HG02840 (cell line): ENCODE data around the gene PPFIA3.
"Not testable (repeated sequence)": the region's sequence is repeated elsewhere in the genome, so short reads cannot be mapped to it uniquely, and the experiment has no call there.

Source experiments
- ATAC-seq: cut with Tn5 transposase; IDR thresholded peaks from one replicate; pipeline ENCODE4 v1.9.1; 2021; ENCODE audit warnings: mild to moderate bottlenecking, moderate library complexity, moderate number of reproducible peaks; ENCODE audit not compliant: unreplicated experiment, low FRiP score

Gene PPFIA3

DNA sequence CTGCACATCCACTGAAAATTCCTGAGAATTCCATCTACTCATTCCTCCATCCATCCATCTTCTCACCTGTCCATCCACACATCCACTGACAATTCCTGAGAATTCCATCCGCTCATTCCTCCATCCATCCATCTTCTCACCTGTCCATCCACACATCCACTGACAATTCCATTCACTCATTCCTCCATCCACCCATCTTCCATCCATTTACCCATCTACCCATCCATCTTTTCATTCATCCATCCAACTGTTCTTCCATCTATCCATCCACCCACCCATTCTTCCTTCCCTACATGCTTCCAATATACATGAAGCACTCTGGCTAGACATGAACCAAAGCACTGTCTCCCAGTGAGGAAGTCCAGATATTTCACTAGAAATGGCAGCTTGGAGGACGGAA lies 53.9 kb downstream of the PPFIA3 start:
- no peak for ATAC-seq

DNA sequence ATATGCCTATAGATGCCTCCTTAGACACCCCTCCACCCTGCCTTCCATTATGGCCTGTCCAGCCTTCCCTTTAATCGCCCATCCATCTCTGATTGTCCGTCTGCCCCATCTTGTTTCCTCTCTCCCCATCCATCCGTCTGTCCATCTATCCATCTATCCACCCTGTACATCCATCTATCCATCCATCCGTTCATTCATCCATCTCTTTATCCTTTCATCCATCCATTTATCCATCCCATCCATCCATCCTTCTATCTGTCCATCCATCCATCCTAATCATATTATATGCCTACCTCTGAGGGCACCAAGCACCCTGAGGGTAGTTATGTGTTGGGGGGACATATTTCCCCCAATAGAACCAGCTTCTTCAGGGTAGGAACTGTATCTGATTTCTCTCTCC lies 61.3 kb downstream of the PPFIA3 start:
- ATAC-seq, result no peak

DNA sequence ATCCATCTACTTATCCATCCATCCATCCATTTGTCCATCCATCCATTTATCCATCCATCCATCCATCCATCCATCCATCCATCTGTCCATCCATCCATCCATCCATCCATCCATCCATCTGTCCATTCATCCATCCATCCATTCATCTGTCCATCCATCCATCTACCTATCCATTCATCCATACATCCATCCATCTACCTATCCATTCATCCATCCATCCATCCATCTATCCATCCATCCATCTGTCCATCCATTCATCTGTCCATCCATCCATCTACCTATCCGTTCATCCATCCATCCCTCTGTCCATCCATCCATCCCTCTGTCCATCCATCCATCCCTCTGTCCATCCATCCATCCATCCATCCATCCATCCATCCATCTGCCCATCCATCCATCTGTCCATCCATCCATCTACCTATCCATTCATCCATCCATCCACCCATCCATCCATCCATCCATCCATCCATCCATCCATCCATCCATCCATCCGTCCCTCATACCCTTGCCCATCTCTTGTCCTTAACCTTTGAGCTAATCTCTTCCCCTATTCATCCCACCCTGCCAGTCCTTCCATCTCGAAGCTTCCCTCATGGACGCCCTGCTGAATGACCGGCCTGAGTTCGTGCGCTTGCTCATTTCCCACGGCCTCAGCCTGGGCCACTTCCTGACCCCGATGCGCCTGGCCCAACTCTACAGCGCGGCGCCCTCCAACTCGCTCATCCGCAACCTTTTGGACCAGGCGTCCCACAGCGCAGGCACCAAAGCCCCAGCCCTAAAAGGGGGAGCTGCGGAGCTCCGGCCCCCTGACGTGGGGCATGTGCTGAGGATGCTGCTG lies 62.9 kb downstream of the PPFIA3 start:
- ATAC-seq, result not testable (repeated sequence)

DNA sequence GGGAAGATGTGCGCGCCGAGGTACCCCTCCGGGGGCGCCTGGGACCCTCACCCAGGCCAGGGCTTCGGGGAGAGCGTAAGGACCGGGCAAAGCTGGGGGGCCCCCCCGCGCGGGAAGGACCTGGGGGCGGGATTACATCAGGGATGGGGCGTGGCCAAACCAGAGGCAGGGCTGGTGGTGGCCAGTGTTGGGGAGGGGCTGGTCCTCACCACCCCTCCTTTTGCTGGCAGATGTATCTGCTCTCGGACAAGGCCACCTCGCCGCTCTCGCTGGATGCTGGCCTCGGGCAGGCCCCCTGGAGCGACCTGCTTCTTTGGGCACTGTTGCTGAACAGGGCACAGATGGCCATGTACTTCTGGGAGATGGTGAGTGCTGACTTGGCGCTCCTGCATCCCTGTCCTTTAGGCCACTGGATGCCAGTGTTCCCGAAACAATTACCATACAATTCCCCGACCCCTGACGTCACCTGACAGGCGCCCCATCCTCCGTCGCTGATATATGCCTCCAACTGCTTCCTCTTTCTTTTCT lies 63.6 kb downstream of the PPFIA3 start:
- ATAC-seq, result no peak

DNA sequence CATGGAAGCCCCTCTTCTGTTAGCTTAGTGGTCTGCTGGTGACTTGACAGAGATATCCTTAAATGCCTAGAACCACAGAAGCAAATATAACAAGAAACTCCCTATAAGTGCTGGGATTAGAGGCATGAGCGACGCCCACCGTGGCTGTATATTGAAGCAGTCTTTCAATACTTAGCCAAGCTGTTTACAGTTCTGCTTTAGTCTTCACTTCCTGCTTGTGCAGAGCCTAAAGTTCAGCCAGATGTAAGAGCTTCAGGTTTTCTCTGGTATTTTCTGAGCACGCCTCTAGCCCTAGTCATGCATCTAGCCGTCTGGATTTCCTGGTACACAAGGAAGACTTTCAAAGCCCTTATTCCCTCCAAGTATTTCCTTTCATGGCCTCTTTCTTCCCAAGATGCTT lies 66.8 kb downstream of the PPFIA3 start:
- ATAC-seq, result no peak

DNA sequence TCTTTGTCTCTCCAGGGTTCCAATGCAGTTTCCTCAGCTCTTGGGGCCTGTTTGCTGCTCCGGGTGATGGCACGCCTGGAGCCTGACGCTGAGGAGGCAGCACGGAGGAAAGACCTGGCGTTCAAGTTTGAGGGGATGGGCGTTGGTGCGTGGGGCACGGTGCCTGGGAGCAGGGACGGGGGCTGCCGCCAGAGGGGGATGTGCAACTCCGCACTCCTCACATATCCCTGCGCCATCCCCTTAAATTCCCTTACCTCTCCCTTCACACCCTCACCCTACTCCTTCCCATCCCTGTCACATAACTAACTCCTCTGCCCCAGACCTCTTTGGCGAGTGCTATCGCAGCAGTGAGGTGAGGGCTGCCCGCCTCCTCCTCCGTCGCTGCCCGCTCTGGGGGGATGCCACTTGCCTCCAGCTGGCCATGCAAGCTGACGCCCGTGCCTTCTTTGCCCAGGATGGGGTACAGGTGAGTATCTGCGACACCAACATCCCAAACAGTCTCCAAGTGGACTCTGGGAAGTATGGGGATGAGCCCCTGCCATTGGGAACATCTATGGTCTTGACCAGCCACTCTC lies 69.4 kb downstream of the PPFIA3 start:
- ATAC-seq, result no peak

DNA sequence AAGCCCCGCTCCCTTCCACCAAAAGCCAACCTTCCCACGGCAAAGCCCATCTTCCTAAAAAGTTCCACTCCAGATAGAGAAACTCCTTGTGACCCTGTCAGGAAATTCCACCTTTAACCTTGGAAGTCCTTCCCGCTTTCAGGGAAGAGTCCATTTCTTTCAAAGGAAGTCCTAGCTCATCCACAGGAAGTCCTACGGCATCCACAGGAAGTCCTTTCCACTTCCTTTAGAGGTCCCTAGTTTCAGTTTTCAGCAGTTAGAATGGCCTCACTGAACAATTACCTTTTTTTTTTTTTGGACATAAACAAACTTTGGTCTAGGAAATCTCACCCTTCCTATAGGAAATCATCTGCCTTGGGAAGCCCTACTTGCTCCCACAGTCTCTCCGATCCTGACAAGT lies 69.9 kb downstream of the PPFIA3 start:
- ATAC-seq, result no peak

DNA sequence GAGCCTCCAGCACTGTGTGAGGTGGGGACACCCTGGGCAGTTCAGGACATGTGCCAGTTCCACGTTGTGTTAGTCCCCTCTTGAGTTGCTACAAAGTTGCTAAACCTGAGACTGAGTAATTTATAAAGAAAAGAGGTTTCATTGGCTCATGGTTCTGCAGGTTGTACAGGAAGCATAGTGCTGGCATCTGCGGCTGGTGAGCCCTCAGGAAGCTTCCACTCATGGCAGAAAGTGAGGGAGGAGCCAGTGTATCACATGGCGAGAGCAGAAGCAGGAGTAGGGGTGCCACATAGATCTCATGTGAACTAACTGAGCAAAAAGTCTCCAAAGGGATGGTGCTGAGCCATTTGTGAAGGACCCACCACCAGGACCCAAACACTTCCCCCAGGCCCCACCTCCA lies 71.4 kb downstream of the PPFIA3 start:
- no peak for ATAC-seq

DNA sequence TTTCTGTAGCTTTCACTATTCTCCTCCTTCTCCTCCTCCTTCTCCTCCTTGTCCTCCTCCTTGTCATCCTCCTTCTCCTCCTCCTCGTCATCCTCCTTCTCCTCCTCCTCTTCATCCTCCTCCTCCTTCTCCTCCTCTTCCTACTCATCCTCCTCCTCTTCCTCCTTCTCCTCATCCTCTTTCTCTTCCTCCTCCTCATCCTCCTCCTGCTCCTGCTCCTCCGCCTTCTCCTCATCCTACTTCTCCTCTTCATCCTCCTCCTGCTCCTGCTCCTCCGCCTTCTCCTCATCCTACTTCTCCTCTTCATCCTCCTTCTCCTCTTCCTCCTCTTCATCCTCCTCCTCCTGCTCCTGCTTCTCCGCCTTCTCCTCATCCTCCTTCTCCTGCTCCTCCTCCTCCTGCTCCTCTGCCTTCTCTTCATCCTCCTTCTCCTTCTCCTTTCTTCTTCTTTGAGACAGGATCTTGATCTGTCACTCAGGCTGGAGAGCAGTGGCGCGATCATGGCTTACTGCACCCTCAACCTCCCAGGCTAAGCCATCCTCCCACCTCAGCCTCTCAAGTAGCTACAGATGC lies 74.6 kb downstream of the PPFIA3 start:
- no peak for ATAC-seq

DNA sequence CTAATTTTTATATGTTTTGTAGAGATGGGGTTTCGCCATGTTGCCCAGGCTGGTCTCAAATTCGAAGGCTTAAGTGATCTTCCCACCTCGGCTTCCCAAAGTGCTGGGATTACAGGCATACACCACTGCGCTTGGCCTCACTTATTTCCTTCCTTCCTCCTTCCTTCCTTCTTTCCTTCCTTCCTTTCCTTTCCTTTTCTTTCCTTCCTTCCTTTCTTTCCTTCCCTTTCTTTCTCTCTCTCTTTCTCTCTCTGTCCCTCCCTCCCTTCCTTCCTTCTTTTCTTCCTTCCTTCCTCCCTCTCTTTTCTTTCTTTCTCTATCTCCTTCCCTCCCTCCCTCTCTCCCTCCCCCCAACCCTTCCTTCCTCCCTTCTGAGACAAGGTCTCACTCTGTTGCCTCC lies 75.1 kb downstream of the PPFIA3 start:
- no peak for ATAC-seq

DNA sequence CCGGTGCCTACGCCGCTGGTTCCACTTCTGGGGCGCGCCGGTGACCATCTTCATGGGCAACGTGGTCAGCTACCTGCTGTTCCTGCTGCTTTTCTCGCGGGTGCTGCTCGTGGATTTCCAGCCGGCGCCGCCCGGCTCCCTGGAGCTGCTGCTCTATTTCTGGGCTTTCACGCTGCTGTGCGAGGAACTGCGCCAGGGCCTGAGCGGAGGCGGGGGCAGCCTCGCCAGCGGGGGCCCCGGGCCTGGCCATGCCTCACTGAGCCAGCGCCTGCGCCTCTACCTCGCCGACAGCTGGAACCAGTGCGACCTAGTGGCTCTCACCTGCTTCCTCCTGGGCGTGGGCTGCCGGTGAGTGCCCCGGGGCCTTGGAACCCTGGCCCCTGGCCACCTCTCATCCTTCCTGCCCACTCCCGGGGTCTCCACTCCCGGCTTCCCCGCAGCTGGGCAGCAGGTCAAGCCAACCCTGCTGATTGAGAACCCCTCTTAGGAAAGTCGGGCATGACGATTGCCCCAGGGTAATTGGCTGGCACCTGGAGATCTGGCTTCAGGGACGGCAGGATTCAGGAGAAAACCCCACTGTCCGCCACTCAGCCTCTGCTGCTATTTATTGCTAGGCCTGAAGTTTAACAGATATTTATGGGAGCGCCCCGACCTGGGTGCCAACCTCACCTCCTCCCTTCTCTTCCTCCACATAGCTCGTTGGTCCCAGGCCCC lies 77.3 kb downstream of the PPFIA3 start:
- ATAC-seq, result no peak

DNA sequence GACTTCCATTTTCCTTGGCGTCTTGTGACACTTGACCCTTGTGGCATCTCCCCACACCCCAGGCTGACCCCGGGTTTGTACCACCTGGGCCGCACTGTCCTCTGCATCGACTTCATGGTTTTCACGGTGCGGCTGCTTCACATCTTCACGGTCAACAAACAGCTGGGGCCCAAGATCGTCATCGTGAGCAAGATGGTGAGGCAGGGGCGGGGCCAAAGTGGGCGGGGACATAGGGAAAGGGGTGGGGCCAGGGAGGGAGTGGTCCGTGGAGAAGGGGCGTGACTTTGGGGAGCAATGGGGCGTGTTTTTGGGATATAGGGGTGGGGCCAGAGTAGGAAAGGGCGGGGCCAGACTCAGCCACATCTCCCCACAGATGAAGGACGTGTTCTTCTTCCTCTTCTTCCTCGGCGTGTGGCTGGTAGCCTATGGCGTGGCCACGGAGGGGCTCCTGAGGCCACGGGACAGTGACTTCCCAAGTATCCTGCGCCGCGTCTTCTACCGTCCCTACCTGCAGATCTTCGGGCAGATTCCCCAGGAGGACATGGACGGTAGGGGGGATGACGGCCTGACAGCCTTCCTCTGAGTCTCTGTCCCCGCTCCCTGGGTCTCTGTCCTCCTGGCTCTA lies 81.0 kb downstream of the PPFIA3 start:
- ATAC-seq, result no peak
